ENCODE measurements around the gene SLC39A11.
"Not testable (repeated sequence)": the region's sequence is repeated elsewhere in the genome, so short reads cannot be mapped to it uniquely, and the experiment has no call there.

Gene SLC39A11

DNA sequence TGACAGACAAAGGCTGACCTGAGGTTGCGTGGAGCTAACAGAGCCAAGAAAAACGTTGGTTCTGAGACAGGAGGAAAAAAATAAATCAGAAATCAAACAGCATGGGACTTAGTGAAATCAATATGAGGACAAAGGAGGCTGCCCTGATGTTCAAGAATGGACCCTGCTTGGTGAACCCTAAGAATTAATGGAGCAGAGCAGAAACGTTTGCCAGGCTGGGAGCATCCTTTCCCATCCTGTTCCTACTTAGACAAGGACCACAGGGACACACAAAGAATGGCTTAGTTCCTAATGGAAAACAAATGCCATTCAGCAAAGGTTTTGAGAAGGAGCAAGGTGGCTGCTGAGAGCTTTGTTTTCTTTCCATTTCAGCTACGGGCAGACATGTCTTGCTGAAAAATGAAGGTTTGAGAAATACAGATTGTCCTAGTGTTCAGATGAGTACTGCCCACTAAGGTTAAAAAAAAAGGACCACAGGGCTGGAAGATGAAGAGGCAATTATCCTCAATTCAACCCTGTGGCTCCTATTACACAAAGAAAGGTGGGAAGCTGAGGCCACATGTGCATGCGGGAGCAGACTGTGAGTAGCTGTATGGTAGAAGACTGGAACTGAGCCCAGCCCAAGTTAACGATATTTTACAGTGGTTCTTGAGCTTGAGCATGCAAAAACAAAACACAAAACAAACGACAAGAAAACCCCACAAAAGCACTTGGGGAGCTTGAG is 230.1 kb downstream of the SLC39A11 start:
- no peak for DNase-seq

DNA sequence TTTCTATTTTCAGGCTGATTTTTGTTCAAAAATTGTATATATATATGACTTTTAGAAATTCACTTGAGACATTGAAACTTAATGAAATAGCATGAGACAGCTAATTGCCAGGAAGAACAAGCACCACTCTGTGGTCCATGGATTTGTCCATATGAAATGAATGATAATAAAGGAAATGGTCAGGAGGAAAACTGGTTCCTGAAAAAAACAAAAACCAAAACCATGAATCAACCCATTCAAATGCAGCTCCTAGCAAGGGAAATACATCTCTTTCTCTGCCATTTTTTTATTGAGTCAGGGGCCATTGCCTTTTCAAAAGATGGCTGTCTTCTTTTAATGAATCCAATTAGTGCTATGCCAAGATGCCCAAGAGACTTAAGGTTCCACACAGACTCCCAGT is 230.7 kb downstream of the SLC39A11 start:
- no peak for DNase-seq

DNA sequence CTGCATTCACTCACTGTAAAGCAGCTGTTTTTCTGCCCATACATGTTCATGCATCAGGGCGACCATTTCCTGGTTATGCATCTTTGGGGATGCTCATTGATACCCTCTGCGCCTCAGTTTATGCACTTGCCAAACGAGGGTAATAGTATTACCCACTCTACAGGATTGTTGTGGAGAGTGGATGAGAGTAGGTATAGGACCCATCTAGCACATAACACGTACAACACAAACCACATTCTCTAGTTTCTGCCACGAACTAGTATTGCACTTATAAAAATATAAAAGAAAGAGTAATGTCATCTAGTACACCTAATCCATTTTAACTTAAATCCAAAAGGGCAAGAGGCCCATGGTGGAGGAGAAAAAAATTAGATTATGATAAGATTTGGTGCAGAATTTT is 231.7 kb downstream of the SLC39A11 start:
- DNase-seq, result no peak

DNA sequence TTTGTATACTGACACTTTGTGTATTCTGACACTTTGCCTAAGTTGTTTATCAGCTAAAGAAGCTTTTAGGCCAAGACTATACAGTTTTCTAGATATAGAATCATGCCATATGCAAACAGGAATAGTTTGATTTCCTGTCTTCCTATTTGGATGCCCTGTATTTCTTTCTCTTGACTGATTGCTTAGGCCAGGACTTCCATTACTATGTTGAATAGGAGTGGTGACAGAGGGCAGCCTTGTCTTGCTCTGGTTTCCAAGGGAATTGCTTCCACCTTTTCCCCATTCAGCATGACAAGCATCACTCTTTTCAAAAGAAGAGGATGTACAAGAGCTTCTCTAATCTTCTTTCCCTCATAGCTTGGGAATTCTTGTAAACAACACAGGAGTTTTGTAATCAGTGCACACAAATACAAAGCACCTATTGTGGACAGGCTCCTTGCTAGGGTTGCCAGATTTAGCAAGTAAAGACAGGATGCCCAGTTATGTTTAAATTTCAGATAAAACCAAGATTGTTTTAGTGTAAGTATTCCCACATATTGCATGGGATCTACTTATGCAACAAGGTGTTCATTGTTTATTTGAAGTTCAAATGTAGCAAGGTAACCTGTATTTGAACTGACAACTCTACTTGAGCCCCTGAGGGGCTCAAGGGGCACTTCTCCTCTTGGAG is 233.5 kb downstream of the SLC39A11 start:
- no peak for DNase-seq

DNA sequence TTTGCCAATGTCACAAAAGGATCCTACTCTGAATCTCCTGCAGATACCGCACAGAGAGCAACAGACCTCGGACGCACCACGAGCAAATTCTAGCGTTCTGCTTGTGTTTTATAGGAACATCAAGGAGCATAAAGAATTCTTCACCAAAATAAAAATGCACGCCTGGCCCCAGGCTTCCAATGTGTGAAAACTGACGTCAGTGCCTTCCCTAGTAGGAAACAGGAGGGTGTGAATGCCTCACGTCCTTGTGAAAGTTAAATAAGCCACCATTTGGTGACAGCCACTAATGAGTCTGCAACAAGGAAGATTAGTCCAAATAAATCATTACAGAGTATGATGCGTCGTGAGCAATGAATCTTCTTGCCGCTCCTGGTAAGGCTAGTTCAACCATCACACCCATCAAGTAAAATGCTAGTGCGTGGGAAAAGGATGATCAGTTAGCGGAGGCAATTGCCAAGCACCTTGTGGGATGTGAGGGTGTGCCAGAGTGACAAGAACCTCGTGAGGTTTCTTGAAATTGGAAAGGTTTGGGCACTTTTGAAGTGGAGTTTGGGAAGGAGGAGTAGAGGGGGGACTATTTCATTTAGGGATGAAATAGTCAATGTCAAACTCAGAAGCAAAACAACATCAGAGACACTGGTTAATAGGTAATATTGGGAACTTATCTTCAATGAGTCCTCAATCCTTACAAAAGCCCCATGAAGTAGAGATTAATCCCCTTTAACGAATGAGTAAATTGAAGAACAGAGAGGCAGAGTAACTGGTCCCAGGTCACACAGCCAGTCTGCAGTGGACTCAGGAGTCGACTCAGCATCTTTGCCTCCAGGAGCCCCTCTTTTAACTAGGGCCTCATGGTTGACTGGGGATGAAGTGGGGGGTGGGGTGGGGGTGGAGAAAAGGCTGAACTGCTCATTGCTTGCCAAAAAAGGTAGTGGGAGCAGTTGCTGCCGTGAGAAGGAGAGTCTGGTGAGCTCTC is 238.8 kb downstream of the SLC39A11 start:
- no peak for DNase-seq

DNA sequence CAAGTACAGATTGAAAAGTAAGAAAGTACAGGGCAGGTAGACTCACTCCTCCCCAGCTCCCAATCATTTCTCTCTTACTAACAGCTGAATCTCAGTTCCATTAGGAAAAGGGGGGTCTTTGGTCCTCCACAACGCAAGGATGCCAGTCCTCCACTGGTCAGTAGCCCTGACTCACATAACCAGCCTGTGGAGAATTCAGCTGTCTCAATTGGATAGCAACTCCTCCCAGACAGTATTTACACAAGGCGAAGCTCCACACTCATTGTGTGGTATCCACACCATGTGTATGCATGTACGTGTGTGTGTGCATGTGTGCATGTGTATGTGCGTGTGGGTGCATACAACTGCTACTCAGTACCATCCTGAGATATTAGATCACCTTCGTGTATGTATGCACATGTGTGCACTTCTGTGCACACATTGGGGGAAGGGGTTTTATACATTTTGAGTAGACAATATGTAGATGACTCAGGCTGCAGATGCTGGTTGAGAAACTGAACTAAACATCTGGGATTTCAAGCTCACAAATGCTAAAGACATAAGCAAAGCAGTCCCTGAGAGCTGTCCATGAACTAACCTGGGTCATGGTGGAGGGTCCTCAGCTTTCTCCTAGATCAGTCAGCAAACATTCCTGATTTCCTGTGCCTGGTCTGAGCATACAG is 240.1 kb downstream of the SLC39A11 start:
- no peak for DNase-seq

DNA sequence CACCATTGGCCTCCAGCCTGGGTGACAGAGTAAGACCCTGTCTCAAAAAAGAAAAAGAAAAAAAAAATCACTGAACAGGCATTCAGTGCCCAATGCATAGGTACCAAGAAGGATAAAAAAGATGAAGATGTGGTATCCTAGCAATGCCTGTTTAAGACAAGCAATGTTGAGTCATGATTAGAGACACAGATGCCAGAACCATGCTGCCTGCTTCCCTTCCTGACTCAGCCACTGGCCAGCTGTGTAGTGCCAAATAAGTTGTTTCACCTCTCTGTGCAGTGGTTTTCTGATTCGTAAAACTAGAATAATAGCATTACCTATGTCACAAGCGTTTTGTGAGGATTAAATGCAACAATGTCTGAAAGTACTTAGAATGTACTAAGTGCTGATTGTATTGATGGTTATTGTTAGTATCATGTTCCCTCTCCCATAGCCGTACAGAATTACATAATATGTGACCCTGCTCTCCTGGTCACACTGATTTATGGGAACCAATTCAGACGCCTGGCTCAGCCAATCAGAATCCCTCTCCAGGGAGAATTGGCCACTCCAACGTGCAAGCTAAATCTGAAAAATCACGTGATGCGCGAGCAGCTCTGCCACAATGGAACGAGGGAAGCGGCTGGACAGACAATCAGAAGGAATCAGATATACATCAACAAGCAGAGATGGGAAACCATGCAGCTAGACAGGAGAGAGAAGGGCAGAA is 241.9 kb downstream of the SLC39A11 start:
- DNase-seq, result peak; percentile 34

DNA sequence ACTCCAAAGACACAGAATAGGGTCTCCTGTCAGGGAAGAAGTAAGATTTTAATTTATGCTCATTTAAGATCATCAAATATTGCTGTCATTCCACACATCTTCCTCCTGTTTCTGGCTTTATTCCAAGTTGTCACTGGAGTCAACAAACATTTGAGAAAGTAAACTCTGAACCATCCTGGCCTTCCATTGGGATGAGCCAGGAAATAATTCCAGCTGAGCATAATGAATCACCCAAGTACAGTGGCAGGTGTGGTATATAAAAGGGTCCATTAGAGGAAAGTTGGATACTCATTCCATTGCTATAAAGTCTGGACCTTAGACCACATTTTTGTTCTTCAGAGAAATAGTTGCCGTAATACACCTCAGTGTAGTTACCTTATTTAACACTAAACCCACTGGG is 246.1 kb downstream of the SLC39A11 start:
- no peak for DNase-seq

DNA sequence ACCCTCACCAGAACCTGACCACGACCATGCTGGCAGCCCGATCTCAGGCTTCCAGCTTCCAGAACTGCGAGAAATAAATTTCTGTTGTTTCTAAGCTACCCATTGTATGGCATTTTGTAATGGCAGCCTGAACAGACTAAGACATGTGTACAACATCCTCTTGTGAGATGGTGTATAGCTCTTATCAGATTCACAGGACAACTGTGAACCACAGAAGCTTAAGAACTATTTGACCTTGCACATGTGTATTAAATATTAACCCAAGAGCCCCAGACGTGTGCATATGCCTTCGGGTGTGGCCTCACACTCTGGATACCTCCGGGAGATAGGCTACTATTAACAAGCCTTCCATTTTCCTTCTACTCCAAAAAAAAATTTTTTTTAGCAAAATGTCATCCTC is 248.9 kb downstream of the SLC39A11 start:
- DNase-seq, result no peak

DNA sequence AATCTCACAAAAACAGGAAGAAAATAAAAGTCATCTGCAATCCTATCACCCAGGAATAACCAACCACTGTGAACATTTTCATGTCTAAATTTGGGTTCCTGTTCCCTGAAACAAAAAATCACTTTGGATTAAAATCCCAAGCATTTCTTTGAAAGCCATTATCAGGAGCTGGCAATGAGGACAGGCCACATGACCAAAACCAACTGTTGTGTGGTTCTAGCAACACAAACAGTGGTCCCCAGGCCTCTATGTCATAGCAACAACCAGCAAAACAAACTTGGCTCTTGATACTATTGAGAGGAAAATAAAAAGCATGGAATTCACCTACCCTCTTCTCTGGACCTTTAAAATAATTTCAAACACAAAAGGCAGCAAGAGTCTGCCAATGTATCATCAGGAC is 252.5 kb downstream of the SLC39A11 start:
- no peak for DNase-seq

DNA sequence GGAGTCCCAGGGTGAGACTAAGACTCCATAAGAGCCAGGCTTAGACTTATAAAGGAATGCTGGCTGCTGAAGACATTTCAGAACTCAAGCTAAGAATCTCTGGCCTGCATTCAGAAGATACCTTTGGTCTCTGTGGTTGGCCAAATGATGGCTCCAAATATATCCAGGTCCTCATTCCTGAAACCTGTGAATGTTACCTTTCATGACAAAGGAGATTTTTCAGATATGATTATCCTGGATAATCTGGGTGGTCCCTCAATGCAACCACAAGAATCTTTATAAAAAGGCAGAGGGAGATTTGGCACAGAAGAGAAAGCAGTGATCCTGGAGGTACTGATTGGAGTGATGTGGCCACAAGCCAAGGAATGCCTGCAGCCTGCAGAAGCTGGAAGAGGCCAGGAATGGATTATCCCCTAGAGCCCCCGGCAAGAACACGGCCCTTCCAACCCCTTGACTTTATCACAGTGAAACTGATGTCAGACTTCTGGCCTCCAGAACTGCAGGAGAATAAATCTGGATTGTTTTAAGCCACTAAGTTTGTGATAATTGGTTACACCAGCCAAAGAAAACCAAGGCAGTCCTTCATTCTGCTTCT is 253.3 kb downstream of the SLC39A11 start:
- no peak for DNase-seq

DNA sequence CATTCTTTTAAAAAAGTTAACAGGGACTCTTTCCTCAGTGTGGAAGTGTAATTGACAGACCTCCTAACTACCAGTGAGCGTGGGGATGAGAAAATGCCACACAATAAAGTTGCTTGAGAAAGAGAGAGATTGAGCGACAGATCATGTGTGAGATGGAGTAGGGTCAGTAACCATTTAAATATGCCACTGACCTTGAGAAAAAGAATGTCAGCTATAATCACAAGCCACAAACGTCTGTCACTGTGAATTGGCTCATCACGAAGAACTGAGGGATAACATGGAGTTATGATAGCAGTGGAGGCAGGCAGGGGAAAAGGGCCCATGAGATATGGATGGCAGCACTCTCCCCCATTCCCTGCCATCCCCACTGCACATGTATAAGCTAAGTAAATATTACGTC is 253.9 kb downstream of the SLC39A11 start:
- no peak for DNase-seq

DNA sequence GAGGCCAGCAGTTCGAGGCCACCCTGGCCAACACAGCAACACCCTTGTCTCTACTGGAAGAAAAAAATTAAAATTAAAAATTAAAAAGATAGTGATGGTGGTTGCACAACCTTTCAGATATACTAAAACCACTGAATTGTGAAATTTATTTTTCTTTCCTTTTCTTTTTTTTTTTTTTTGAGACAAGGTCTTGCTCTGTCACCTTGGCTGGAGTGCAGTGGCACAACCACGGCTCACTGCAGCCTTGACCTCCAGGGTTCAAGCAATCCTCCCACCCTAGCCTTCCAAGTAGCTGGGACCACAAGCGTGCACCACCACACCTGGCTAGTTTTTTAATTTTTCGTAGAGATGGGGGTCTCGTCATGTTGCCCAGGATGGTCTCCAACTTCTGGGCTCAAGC is 254.4 kb downstream of the SLC39A11 start:
- no peak for DNase-seq

DNA sequence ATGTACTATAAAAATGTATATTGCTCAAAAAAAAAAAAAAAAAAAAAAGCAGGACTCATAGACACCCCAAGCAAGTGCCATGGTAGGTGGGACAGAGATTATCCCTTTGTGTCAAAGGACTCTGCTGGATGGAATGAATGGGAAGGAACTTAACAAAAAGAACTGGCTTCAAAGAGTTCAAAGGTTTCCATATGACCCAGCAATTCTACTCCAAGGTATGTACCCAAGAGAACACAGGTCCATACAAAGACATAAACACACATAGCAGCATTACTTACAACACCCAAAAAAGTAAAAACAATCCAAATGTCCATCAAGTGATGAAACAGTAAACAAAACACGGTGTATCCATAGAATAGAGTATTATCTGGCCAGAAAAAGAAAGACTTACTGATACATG is 255.2 kb downstream of the SLC39A11 start:
- DNase-seq, result no peak

DNA sequence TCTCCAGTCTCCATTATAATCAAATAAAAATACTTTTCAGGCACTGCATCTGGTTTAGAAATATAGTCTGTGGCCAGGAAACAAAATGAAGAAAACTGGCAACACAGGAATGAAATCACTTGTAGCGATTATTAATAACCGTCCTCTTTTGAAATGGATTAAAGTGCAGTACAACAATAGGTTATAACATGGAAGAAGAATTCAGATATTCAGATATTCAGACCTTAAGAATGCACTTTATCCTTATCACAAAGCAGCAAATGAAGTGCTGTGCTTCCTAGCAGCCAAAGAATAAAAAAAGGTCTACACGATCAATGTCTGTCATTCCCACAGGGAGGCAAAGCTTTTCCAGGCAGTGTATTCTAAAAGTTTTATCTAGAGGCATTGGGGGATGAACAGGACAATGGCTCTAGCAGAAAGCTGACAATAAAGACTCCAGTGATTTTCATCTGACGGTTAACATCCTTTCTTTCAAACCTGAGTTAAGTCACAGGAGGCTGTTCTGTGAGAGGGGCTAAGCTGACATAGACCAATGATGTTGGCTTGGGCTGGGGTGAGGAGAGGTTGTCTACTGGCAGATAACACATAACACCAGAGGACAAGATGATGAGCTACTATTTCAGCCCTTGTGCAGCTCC is 259.2 kb downstream of the SLC39A11 start:
- no peak for DNase-seq

DNA sequence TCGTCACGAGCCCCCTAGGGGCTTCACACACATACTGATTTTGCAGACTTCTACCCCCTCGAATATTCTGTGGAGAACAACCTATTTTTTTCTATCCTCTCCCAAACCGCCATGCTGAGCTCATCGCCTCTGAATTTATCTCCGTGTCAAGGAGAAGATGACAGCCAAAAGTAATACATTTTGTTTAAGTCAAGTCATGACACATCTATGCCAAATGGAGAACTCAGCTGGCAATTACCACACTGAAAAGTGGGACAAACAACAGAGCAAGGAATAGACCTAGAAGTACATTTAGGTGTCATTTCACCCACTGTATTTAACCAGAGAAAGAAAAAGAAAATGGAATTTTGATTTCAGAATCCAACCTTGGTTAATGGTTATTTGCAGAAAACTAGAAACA is 260.2 kb downstream of the SLC39A11 start:
- DNase-seq, result no peak

DNA sequence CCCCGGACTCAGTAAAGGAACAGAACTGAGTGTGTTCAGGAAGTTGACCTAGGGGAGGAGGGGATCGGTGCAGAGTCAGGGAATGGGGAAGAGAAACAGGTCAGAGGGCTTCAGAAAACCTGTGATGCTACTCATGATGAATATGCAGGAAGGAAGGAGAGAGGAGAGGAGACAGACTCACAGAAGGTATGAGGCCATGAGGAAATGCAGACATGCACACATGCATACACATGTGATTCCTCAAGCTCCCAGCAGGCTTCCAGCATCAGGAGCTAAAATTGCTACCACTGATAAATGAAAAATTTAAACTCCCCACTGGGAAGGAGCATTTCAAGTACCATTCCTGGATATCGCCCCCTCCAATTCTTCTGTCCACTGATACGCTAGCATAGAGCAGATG is 262.6 kb downstream of the SLC39A11 start:
- no peak for DNase-seq

DNA sequence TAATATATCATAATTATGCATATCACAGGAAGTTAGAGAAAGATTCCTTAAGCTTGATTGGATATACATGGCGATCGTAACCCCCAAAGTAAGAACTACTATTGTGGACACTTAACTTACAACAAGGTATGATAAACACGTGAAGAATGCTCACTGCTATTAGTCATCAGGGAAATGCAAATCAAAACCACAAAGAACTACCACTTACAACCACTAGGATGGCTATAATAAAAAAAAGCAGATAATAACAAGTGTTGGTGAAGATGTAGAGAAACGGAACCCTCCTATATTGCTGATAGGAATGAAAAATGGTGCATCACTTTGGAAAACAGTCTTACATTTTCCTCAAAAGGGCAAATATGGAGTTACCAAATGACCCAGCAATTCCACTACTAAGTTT is 265.9 kb downstream of the SLC39A11 start:
- DNase-seq, result peak; percentile 41

DNA sequence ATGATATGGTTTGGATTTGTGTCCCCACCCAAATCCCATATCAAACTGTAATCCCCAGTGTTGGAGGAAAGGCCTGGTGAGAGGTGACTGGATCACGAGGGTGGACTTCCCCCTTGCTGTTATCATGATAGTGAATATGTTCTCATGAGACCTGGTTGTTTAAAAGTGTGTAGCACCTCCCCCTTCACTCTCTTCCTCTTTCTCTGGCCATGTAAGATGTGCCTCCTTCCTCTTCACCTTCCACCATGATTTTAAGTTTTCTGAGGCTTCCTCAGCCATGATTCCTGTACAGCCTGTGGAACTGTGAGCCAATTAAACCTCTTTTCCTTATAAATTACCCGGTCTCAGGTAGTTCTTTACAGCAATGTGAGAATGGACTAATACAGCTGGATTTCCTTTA is 266.4 kb downstream of the SLC39A11 start:
- not testable (repeated sequence) for DNase-seq

DNA sequence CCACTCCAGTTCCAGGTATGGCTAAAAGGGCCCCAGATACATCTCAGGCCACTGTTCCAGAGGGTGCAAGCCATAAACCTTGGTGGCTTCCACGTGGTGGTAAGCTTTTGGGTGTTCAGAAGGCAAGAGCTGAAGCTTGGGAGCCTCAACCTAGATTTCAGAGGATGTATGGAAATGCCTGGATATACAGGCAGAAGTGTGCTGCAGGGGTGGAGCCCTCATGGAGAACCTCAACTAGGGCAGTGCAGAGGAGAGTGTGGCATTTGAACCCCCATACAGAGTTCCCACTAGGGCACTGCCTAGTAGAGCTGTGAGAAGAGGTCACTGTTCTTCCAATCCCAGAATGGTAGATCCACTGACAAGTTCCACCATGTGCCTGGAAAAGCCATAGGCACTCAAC is 267.3 kb downstream of the SLC39A11 start:
- no peak for DNase-seq

DNA sequence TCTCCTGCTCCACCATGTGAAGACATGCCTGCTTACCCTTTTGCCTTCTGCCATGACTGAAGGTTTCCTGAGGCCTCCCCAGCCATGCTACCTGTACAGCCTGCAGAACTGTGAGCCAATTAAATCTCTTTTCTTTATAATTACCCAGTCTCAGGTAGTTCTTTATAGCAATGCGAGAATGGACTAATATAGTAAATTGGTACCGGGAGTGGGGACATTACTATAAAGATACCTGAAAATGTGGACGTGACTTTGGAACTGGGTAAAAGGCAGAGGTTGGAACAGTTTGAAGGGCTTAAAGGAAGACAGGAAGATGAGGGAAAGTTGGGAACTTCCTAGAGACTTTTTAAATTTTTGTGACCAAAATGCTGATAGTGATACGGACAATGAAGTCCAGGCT is 268.2 kb downstream of the SLC39A11 start:
- not testable (repeated sequence) for DNase-seq

Measured in EL (cell line).